Measurements from ENCODE around the gene SLC66A2. TPM values are rescaled to one million over a fixed set of nuclear protein-coding genes. Genes with fewer than 3 reads are reported as not detected.
"Not testable (repeated sequence)": the region's sequence is repeated elsewhere in the genome, so short reads cannot be mapped to it uniquely, and the experiment has no call there.

SLC66A2 gene
- total RNA-seq, 1 experiment from 2014 or later, result 28.6 TPM

- no peak for DNase-seq
- Histone ChIP-seq H3K4me3 (ENCODE audit: insufficient read depth, low read depth, low read length) (no peak overlapping the region), H3K36me3 (replicated peaks; ENCODE audit: control insufficient read depth, insufficient read depth, low read length) (no peaks in the 10 kb centered on the region), H3K27me3 (ENCODE audit: control insufficient read depth, insufficient read depth, low read length) (no peaks in the 10 kb centered on the region)
These were observed 63.4 kb downstream of the SLC66A2 start for GRCh38 chr18:79888016-79888415.

- Histone ChIP-seq H3K27me3 (ENCODE audit: control insufficient read depth, insufficient read depth, low read length) (no peaks in the 10 kb centered on the region), H3K36me3 (replicated peaks; ENCODE audit: control insufficient read depth, insufficient read depth, low read length) (no peaks in the 10 kb centered on the region), H3K4me3 (ENCODE audit: insufficient read depth, low read depth, low read length) (no peak overlapping the region)
- no peak for DNase-seq
These were observed 64.1 kb downstream of the SLC66A2 start for GRCh38 chr18:79887181-79888000.

GRCh38 chr18:79884963-79885728, 66.3 kb downstream of the SLC66A2 start:
- no peaks in the 10 kb centered on the region for H3K36me3 ChIP-seq (replicated peaks; ENCODE audit: control insufficient read depth, insufficient read depth, low read length)
- no peaks in the 10 kb centered on the region for H3K27me3 ChIP-seq (ENCODE audit: control insufficient read depth, insufficient read depth, low read length)
- peak; percentile 61 for DNase-seq
- no peak overlapping the region for H3K4me3 ChIP-seq (ENCODE audit: insufficient read depth, low read depth, low read length)

- Histone ChIP-seq H3K27me3 (ENCODE audit: control insufficient read depth, insufficient read depth, low read length) (no peaks in the 10 kb centered on the region), H3K4me3 (ENCODE audit: insufficient read depth, low read depth, low read length) (no peak overlapping the region), H3K36me3 (replicated peaks; ENCODE audit: control insufficient read depth, insufficient read depth, low read length) (no peaks in the 10 kb centered on the region)
- DNase-seq, result no peak
These were observed 67.0 kb downstream of the SLC66A2 start for GRCh38 chr18:79884294-79884962.

GRCh38 chr18:79883461-79884293, 67.8 kb downstream of the SLC66A2 start:
- Histone ChIP-seq H3K36me3 (replicated peaks; ENCODE audit: control insufficient read depth, insufficient read depth, low read length) (no peaks in the 10 kb centered on the region), H3K27me3 (ENCODE audit: control insufficient read depth, insufficient read depth, low read length) (no peaks in the 10 kb centered on the region), H3K4me3 (ENCODE audit: insufficient read depth, low read depth, low read length) (no peak overlapping the region)
- DNase-seq, result peak; percentile 45

GRCh38 chr18:79882522-79883241, 68.8 kb downstream of the SLC66A2 start:
- DNase-seq, result peak; percentile 54
- H3K4me3 ChIP-seq (ENCODE audit: insufficient read depth, low read depth, low read length), result no peak overlapping the region
- H3K27me3 ChIP-seq (ENCODE audit: control insufficient read depth, insufficient read depth, low read length), result no peaks in the 10 kb centered on the region
- no peaks in the 10 kb centered on the region for H3K36me3 ChIP-seq (replicated peaks; ENCODE audit: control insufficient read depth, insufficient read depth, low read length)

GRCh38 chr18:79881695-79882094, 69.8 kb downstream of the SLC66A2 start:
- no peaks in the 10 kb centered on the region for H3K36me3 ChIP-seq (replicated peaks; ENCODE audit: control insufficient read depth, insufficient read depth, low read length)
- no peaks in the 10 kb centered on the region for H3K27me3 ChIP-seq (ENCODE audit: control insufficient read depth, insufficient read depth, low read length)
- no peak overlapping the region for H3K4me3 ChIP-seq (ENCODE audit: insufficient read depth, low read depth, low read length)
- DNase-seq, result no peak

GRCh38 chr18:79879566-79879965, 71.9 kb downstream of the SLC66A2 start:
- no peaks in the 10 kb centered on the region for H3K36me3 ChIP-seq (replicated peaks; ENCODE audit: control insufficient read depth, insufficient read depth, low read length)
- no peak for DNase-seq
- no peaks in the 10 kb centered on the region for H3K27me3 ChIP-seq (ENCODE audit: control insufficient read depth, insufficient read depth, low read length)
- no peak overlapping the region for H3K4me3 ChIP-seq (ENCODE audit: insufficient read depth, low read depth, low read length)

GRCh38 chr18:79878741-79879378, 72.6 kb downstream of the SLC66A2 start:
- H3K36me3 ChIP-seq (replicated peaks; ENCODE audit: control insufficient read depth, insufficient read depth, low read length), result no peaks in the 10 kb centered on the region
- no peak for DNase-seq
- no peak overlapping the region for H3K4me3 ChIP-seq (ENCODE audit: insufficient read depth, low read depth, low read length)
- no peaks in the 10 kb centered on the region for H3K27me3 ChIP-seq (ENCODE audit: control insufficient read depth, insufficient read depth, low read length)

GRCh38 chr18:79878246-79878645, 73.2 kb downstream of the SLC66A2 start:
- not testable (repeated sequence) for H3K27me3 ChIP-seq (ENCODE audit: control insufficient read depth, insufficient read depth, low read length); H3K4me3 ChIP-seq (ENCODE audit: insufficient read depth, low read depth, low read length); DNase-seq; H3K36me3 ChIP-seq (replicated peaks; ENCODE audit: control insufficient read depth, insufficient read depth, low read length)

- no peak overlapping the region for H3K4me3 ChIP-seq (ENCODE audit: insufficient read depth, low read depth, low read length)
- peak; percentile 85 for DNase-seq
- H3K36me3 ChIP-seq (replicated peaks; ENCODE audit: control insufficient read depth, insufficient read depth, low read length), result no peaks in the 10 kb centered on the region
- no peaks in the 10 kb centered on the region for H3K27me3 ChIP-seq (ENCODE audit: control insufficient read depth, insufficient read depth, low read length)
These were observed 74.0 kb downstream of the SLC66A2 start for GRCh38 chr18:79877163-79878091.

- Histone ChIP-seq H3K36me3 (replicated peaks; ENCODE audit: control insufficient read depth, insufficient read depth, low read length) (no peaks in the 10 kb centered on the region), H3K4me3 (ENCODE audit: insufficient read depth, low read depth, low read length) (no peak overlapping the region), H3K27me3 (ENCODE audit: control insufficient read depth, insufficient read depth, low read length) (no peaks in the 10 kb centered on the region)
- DNase-seq, result peak; percentile 43
These were observed 75.0 kb downstream of the SLC66A2 start for GRCh38 chr18:79876497-79876896.
